K562 (cell line): Measurements from ENCODE around the gene IL17RA. TPM values are rescaled to one million over a fixed set of nuclear protein-coding genes. Genes with fewer than 3 reads are reported as not detected.

Experiments
- polyA plus RNA-seq, 8 experiments: library from polyadenylated mRNA; depleted of rRNA in 4 of 8; stranded (reverse) in 5 of 8; unstranded in 3 of 8; fragments of >200 nt; fragmentation: Nextera tagmentation in 2 of 8; fragmentation: Illumina TruSeq in 1 of 8; extraction: Ambion mirVana in 2 of 8; extraction: Trizol in 1 of 8; gene quantifications; 2 replicates each; pipeline versions ENCODE4 v1.2.1 to v1.2.3, GENCODE V29; 2011 to 2014; ENCODE audit warnings: inconsistent platforms in 1 of 8, missing spikeins in 1 of 8
- total RNA-seq, 7 experiments: library from RNA; depleted of rRNA in 6 of 7; stranded (reverse); fragments of >200 nt in 6 of 7; fragmentation: Illumina TruSeq in 2 of 7; extraction: Trizol in 2 of 7; gene quantifications; 2 replicates each; pipeline versions ENCODE4 v1.2.1 to v1.2.3, GENCODE V29; 2011 to 2021; ENCODE audit warnings: low replicate concordance in 1 of 7

The IL17RA gene
- total and polyA plus RNA-seq, 9 of the 15 experiments (the other 6 are each of a cell fraction or from before 2014, with no cell fraction given), result 0.17 to 11.8 (median 3.7) TPM

Other genes starting within 250 kb of the IL17RA start
- not detected in 2 replicates for gene GAB4, start 76.8 kb upstream of the IL17RA start, total RNA-seq (2014; rRNA removed)
- not detected in 2 replicates for gene GAB4, start 76.8 kb upstream of the IL17RA start, total RNA-seq (2014; rRNA removed; fragmentation: Illumina TruSeq; extraction: Trizol)
- 0.11 TPM in 1 of 2 replicates, not detected in the other for gene GAB4, start 76.8 kb upstream of the IL17RA start, total RNA-seq (2015; rRNA removed; fragmentation: Illumina TruSeq; extraction: Trizol)
- gene GAB4, start 76.8 kb upstream of the IL17RA start, total RNA-seq (2021), result 0.25 TPM in 1 of 2 replicates, not detected in the other
- not detected in 2 replicates for gene GAB4, start 76.8 kb upstream of the IL17RA start, polyA plus RNA-seq (2011; rRNA removed)
- 0.04 and 0.06 TPM in 2 replicates for gene GAB4, start 76.8 kb upstream of the IL17RA start, polyA plus RNA-seq (2014; fragmentation: Illumina TruSeq; extraction: Trizol)
- under 1 TPM in 1 of 2 experiments, not detected in 1; 0.04 TPM for gene GAB4, start 76.8 kb upstream of the IL17RA start, polyA plus RNA-seq (2014; fragmentation: Nextera tagmentation; extraction: Ambion mirVana)
- 0.16 TPM in 1 of 2 replicates, not detected in the other for gene GAB4, start 76.8 kb upstream of the IL17RA start, polyA plus RNA-seq (2014; rRNA removed)
- gene TMEM121B, start 36.4 kb downstream of the IL17RA start, total RNA-seq (2014; rRNA removed), result 0.04 TPM in 1 of 2 replicates, not detected in the other
- 0.03 TPM in 1 of 2 replicates, not detected in the other for gene TMEM121B, start 36.4 kb downstream of the IL17RA start, total RNA-seq (2014; rRNA removed; fragmentation: Illumina TruSeq; extraction: Trizol)
- not detected in 2 replicates for gene TMEM121B, start 36.4 kb downstream of the IL17RA start, total RNA-seq (2015; rRNA removed; fragmentation: Illumina TruSeq; extraction: Trizol)
- 0.07 TPM in 2 replicates for gene TMEM121B, start 36.4 kb downstream of the IL17RA start, total RNA-seq (2021)
- not detected in 2 replicates for gene TMEM121B, start 36.4 kb downstream of the IL17RA start, polyA plus RNA-seq (2011; rRNA removed)
- 0.03 TPM in 1 of 2 replicates, not detected in the other for gene TMEM121B, start 36.4 kb downstream of the IL17RA start, polyA plus RNA-seq (2014; fragmentation: Illumina TruSeq; extraction: Trizol)
- gene TMEM121B, start 36.4 kb downstream of the IL17RA start, polyA plus RNA-seq (2014; fragmentation: Nextera tagmentation; extraction: Ambion mirVana), result under 1 TPM in 1 of 2 experiments, not detected in 1; 0.03 TPM
- not detected in 2 replicates for gene TMEM121B, start 36.4 kb downstream of the IL17RA start, polyA plus RNA-seq (2014; rRNA removed)
- 36.6 and 44.2 TPM in 2 replicates for gene HDHD5, start 74.3 kb downstream of the IL17RA start, total RNA-seq (2014; rRNA removed)
- 11.5 and 14.4 TPM in 2 replicates for gene HDHD5, start 74.3 kb downstream of the IL17RA start, total RNA-seq (2014; rRNA removed; fragmentation: Illumina TruSeq; extraction: Trizol)
- 20.1 and 22.0 TPM in 2 replicates for gene HDHD5, start 74.3 kb downstream of the IL17RA start, total RNA-seq (2015; rRNA removed; fragmentation: Illumina TruSeq; extraction: Trizol)
- 29.7 and 32.2 TPM in 2 replicates for gene HDHD5, start 74.3 kb downstream of the IL17RA start, total RNA-seq (2021)
- 23.1 and 28.7 TPM in 2 replicates for gene HDHD5, start 74.3 kb downstream of the IL17RA start, polyA plus RNA-seq (2011; rRNA removed)
- 24.2 and 26.8 TPM in 2 replicates for gene HDHD5, start 74.3 kb downstream of the IL17RA start, polyA plus RNA-seq (2014; fragmentation: Illumina TruSeq; extraction: Trizol)
- gene HDHD5, start 74.3 kb downstream of the IL17RA start, polyA plus RNA-seq (2014; fragmentation: Nextera tagmentation; extraction: Ambion mirVana), result 1 to 10 TPM; 1.6 to 2.3 TPM
- gene HDHD5, start 74.3 kb downstream of the IL17RA start, polyA plus RNA-seq (2014; rRNA removed), result 33.9 and 40.0 TPM in 2 replicates
- gene ADA2, start 134.4 kb downstream of the IL17RA start, total RNA-seq (2014; rRNA removed), result not detected in 2 replicates
- not detected in 2 replicates for gene ADA2, start 134.4 kb downstream of the IL17RA start, total RNA-seq (2014; rRNA removed; fragmentation: Illumina TruSeq; extraction: Trizol)
- gene ADA2, start 134.4 kb downstream of the IL17RA start, total RNA-seq (2015; rRNA removed; fragmentation: Illumina TruSeq; extraction: Trizol), result not detected in 2 replicates
- gene ADA2, start 134.4 kb downstream of the IL17RA start, total RNA-seq (2021), result 0.20 and 0.44 TPM in 2 replicates
- gene ADA2, start 134.4 kb downstream of the IL17RA start, polyA plus RNA-seq (2011; rRNA removed), result not detected in 2 replicates
- gene ADA2, start 134.4 kb downstream of the IL17RA start, polyA plus RNA-seq (2014; fragmentation: Illumina TruSeq; extraction: Trizol), result not detected in 2 replicates
- not detected for gene ADA2, start 134.4 kb downstream of the IL17RA start, polyA plus RNA-seq (2014; fragmentation: Nextera tagmentation; extraction: Ambion mirVana)
- not detected in 2 replicates for gene ADA2, start 134.4 kb downstream of the IL17RA start, polyA plus RNA-seq (2014; rRNA removed)